ENCODE data around the gene LRP1B. TPM values are rescaled to one million over a fixed set of nuclear protein-coding genes. Genes with fewer than 3 reads are reported as not detected.

The LRP1B gene
- total RNA-seq, 6 experiments from 2014 or later, result 0.06 to 1.7 (median 0.15) TPM; not detected in 1

DNA sequence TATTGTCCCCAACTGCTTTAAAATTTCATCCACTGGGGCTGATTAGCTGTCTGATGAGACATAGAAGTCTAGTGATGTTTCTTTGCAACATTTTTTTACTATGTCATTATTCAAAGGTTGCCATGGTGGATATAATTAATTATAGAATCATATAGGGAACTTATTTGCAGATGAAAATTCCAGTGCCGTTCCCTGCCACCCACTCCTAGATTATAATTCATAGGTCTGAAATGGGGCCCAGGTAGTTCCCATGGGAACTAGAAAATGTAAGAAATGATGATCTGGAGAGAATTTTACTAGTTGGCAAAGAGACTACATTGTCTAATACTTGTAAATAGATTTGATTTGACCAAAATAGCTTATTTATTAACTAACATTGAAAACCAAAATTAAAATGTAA is 1854.2 kb downstream of the LRP1B start:
- TF ChIP-seq, protein P1, sequence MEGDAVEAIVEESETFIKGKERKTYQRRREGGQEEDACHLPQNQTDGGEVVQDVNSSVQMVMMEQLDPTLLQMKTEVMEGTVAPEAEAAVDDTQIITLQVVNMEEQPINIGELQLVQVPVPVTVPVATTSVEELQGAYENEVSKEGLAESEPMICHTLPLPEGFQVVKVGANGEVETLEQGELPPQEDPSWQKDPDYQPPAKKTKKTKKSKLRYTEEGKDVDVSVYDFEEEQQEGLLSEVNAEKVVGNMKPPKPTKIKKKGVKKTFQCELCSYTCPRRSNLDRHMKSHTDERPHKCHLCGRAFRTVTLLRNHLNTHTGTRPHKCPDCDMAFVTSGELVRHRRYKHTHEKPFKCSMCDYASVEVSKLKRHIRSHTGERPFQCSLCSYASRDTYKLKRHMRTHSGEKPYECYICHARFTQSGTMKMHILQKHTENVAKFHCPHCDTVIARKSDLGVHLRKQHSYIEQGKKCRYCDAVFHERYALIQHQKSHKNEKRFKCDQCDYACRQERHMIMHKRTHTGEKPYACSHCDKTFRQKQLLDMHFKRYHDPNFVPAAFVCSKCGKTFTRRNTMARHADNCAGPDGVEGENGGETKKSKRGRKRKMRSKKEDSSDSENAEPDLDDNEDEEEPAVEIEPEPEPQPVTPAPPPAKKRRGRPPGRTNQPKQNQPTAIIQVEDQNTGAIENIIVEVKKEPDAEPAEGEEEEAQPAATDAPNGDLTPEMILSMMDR (IDR thresholded peaks at IDR 0.05), result no peak
- no peak for TF ChIP-seq POLR2A (IDR thresholded peaks at IDR 0.05)
- 89% methylated on average over 1 of the region's 1 CpG for WGBS (ENCODE audit: insufficient coverage, low coverage, low lambda C conversion rate, missing lambda C conversion rate)
- ATAC-seq, result no peak

DNA sequence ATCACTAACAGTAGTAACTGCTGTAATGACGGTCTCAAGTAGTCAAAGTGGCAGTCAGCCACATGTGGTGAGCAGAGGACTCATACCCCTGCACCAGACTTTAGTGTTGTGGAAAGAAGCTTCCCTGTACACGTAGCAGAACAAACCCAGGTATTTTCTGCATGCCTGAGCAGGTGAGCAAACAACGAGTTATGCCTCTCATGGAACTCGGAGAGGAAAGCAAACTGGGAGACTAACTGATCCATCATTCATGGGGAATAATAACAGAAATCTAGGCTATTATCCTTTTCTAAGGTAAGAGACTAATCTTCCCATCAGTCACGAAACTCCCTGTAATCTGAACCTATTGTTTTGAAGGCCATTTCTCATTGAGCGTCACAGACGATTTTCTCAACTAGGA is 1855.4 kb downstream of the LRP1B start:
- Histone ChIP-seq H3K9me3 (no peaks in the 10 kb centered on the region), H3K36me3 (no peaks in the 10 kb centered on the region), H3K4me1 (no peaks in the 10 kb centered on the region), H3K27ac (no peak overlapping the region), H3K4me3 (no peak overlapping the region), H3K27me3 (no peaks in the 10 kb centered on the region)
- intact Hi-C loops (cut with DNase I), result no loop called here
- DNase-seq (no peak), ATAC-seq (no peak)
- 53% methylated on average over 7 of the region's 7 CpGs for WGBS (ENCODE audit: insufficient coverage, low coverage, low lambda C conversion rate, missing lambda C conversion rate)
- no peak for TF ChIP-seq POLR2A (IDR thresholded peaks at IDR 0.05)
- TF ChIP-seq, protein P1 (IDR thresholded peaks at IDR 0.05), result no peak

More for the DNA sequence above, 1854.2 kb downstream of the LRP1B start:
- no peaks in the 10 kb centered on the region for H3K27me3 ChIP-seq
- DNase-seq, result no peak
- H3K27ac ChIP-seq, result no peak overlapping the region
- H3K4me3 ChIP-seq, result no peak overlapping the region
- H3K4me1 ChIP-seq, result no peaks in the 10 kb centered on the region
- no peaks in the 10 kb centered on the region for H3K36me3 ChIP-seq
- no peaks in the 10 kb centered on the region for H3K9me3 ChIP-seq
- intact Hi-C loops (cut with DNase I), result no loop called here

DNA sequence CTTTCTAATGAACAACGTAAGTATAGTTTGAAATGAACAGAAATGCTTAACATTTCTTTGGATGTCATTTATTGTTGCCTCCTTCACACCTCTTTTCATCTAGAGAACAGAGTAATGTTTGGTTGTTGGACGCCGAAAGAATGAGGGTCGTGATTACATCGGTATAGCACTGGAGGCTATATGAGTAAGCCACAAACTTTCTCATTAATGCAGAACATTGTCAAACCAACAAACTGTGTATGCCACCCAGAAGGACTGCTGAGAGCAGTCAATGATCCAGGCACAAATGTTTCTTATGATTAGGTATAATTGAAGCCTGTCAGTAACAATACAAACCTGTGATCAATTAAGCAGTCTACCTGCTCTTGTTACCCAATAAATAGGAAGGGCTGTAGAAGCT is 1855.9 kb downstream of the LRP1B start:
- intact Hi-C loops (cut with DNase I), result no loop called here
- no peak for ATAC-seq
- Histone ChIP-seq H3K36me3 (no peaks in the 10 kb centered on the region), H3K27ac (no peak overlapping the region), H3K4me3 (no peak overlapping the region), H3K27me3 (no peaks in the 10 kb centered on the region), H3K4me1 (no peaks in the 10 kb centered on the region), H3K9me3 (no peaks in the 10 kb centered on the region)
- TF ChIP-seq POLR2A (IDR thresholded peaks at IDR 0.05), result no peak
- TF ChIP-seq, protein P1 (IDR thresholded peaks at IDR 0.05), result no peak
- no peak for DNase-seq
- 66% methylated on average over 5 of the region's 5 CpGs for WGBS (ENCODE audit: insufficient coverage, low coverage, low lambda C conversion rate, missing lambda C conversion rate)

DNA sequence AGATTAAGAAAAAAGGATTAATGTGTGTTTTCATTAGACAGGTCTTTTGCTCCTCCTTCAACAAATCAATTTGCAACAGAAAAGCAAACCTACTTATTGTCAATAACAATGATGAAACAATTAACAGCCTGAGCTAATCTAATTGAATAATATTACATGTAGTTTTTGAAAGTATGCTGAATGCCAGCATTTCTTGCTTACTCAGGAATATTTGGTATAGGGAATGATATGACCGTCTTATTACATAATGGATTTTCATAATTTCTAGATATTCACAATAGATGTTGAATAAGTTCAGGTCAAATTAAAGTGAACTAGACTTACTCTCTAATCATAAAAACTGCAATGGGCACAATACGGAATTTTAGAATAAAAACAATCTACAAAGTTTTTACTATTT is 1856.9 kb downstream of the LRP1B start:
- ATAC-seq (no peak), DNase-seq (no peak)
- WGBS (ENCODE audit: insufficient coverage, low coverage, low lambda C conversion rate, missing lambda C conversion rate), result 81% methylated on average over 2 of the region's 2 CpGs
- Histone ChIP-seq H3K27me3 (no peaks in the 10 kb centered on the region), H3K9me3 (no peaks in the 10 kb centered on the region), H3K4me3 (no peak overlapping the region), H3K27ac (no peak overlapping the region), H3K36me3 (no peaks in the 10 kb centered on the region), H3K4me1 (no peaks in the 10 kb centered on the region)
- intact Hi-C loops (cut with DNase I), result no loop called here
- TF ChIP-seq POLR2A (IDR thresholded peaks at IDR 0.05), result no peak

DNA sequence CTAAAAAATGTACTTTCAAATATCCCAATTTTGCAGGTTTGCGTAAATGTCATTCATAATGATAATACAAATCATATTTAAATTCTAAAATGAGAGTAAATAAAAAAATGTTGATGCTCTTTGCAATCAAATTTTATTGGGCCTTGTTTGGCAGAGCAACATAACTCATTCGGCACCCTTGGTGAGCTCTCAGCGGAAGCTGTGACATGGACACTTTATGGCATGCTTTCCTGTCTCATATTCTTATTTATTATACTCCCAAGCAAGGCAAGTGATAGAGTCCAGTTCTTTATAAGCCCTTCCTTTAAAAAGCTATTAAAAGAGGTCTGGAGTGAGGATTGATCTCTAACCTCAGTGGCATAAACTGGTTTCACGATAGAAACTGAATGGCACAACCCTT is 1857.4 kb downstream of the LRP1B start:
- intact Hi-C loops (cut with DNase I), result no loop called here
- TF ChIP-seq, protein P1 (IDR thresholded peaks at IDR 0.05), result no peak
- no peak for TF ChIP-seq POLR2A (IDR thresholded peaks at IDR 0.05)
- no peaks in the 10 kb centered on the region for H3K9me3 ChIP-seq
- H3K27ac ChIP-seq, result no peak overlapping the region
- no peak for ATAC-seq
- H3K4me1 ChIP-seq, result no peaks in the 10 kb centered on the region
- H3K36me3 ChIP-seq, result no peaks in the 10 kb centered on the region
- DNase-seq, result no peak
- H3K27me3 ChIP-seq, result no peaks in the 10 kb centered on the region
- no peak overlapping the region for H3K4me3 ChIP-seq
- WGBS (ENCODE audit: insufficient coverage, low coverage, low lambda C conversion rate, missing lambda C conversion rate), result 62% methylated on average over 4 of the region's 4 CpGs

Data from right lobe of liver (tissue), 6 donors.